Prostate gland (tissue), 2 donors: Measurements from ENCODE around the gene ABHD11.

Experiments used
- CTCF ChIP-seq, 4 experiments: fragments of 200-600 bp in 2 of 4; fragments of 450-650 bp in 2 of 4; sonication (generic) in 2 of 4; IDR thresholded peaks; 1 replicate in 3 of 4; 2 replicates in 1 of 4; pipeline ENCODE4 v1.5.1; 2016 to 2019; ENCODE audit warnings: antibody characterized with exemption in 4 of 4, mild to moderate bottlenecking in 2 of 4, moderate library complexity in 2 of 4
- POLR2A ChIP-seq: fragments of 450-650 bp; IDR thresholded peaks from one replicate; pipeline ENCODE4 v1.6.1; 2016; ENCODE audit warnings: antibody characterized with exemption, mild to moderate bottlenecking
- POLR2AphosphoS5 ChIP-seq: sonication (generic); formaldehyde crosslinking; IDR thresholded peaks from one replicate; pipeline ENCODE4 v1.6.1; 2017; ENCODE audit warnings: antibody characterized with exemption

GRCh38 chr7:73779517-73779916 lies 40.9 kb upstream of the ABHD11 start:
- no peak for TF ChIP-seq POLR2AphosphoS5
- TF ChIP-seq CTCF (IDR thresholded peaks at IDR 0.05): no peak
- TF ChIP-seq POLR2A: no peak
